Measurements from ENCODE around the gene HIBADH.

The HIBADH gene

DNA sequence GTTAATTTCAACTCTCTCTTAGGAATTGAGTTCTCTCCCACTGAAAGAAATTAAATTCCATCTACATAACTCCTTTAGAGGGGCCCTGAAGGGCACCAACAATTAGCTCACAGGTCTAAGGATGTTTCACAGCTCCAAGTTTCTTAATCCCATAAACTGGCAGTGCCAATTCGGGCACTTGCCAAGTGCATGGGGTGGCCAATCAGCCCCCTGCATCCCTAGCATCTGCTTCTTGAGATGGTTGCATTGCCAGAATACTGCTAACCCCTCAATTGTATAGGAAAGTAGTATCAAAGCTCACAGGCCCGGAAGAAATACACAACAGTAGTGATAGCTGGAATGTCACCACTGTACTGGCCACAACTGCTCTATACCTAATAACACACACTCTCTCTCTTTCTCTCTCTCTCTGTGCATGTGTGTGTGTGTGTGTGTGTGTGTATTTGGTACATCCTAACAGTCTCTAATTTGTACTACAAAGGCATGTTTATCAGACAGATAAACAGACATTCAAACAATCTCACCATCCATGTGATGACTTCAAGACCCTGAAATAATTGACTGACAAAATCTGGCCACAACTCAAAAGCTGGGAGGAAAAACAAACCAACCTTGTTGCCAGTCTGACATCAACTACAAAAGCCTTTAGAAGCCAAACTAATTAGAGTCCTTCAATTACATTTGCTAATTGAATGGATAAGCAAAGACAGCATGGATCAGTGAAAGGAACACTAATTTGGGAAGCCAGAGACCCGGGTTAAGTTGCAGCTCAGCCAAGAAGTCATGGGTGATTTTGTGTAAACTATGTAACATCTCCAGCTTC, 27.8 kb downstream of the HIBADH start:
- no peak for DNase-seq

GRCh38 chr7:27633062-27633461, 29.6 kb downstream of the HIBADH start:
- no peak for DNase-seq

DNA sequence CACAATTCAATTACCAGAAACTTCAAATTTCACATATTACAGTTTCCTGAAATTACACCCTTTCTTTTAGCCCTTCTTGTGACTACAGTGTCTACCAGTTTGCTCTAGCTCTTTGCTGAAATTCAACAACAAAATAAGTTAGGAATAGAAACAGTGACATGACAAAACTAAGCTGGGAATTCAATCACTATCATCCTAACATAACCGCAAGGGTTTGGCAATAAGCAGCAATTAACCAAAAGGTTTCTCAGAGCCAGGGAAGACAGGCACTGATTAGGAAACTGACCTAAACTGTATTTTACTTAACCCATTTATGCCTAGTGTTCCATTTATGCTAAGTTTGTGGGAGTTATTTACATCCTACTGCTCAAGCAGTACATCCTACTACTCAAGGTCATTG, 31.3 kb downstream of the HIBADH start:
- no peak for DNase-seq

DNA sequence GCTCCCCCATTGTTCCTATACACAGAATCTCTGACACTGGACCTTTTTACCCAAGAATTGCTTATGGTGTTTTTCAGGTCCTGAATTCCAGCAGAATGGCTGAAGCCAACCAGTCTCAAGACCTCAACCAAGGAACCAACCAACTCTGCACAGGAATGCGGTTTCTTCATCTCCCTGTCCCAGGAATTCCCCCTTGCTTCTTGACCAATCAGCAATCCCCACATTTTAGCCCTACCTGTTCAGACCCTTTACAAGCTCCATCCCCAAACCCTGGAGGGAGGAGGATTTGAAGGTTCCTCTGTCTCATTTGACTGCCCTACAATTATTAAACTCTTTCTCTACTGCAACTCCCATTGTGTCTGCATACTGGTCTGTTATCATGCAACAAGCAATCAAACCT, 35.5 kb downstream of the HIBADH start:
- DNase-seq = no peak

DNA sequence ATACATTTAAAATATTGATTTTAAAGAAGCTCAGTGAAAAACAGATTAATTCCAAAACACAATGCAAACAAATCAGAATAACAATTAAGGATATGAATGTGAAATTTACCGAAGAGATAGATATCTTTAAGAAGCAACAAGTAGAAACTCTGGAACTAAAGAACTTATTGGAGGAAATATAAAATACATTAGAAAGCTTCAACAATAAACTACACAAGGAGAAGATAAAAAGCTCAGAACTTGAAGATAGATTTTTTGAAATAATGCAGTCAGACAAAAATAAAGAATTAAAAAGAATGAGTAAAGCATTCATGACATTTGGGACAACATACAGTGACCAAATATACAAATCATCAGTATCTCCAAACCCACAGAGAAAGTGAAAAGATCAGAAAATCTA, 43.2 kb downstream of the HIBADH start:
- no peak for DNase-seq

- DNase-seq = no peak
These were observed 44.9 kb downstream of the HIBADH start for GRCh38 chr7:27617651-27618381.

DNA sequence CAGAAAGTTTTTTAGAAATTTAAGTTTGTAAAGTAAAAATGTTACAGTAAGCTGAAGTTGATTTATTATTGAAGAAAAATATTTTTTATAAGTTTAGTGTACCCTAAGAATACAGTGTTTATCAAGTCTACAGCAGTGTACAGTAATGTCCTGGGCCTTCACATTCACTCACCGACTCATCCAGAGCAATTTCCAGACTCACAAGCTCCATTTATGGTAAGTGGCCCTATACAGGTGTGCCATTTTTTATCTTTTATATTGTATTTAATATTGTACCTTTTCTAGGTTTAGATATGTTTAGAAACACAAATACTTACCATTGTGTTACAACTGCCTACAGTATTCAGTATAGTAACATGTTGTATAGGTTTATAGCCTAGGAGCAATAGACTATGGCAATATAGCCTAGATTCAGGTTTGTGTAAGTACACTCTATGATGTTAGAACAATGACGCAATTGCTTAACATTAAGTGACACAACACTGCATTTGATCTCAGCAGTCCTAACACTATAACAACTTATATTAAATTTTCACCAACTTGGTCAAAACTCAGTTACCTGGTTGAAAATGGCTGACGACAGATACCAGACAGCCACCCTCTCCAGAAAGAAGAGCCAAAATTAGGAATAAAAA, 45.7 kb downstream of the HIBADH start:
- DNase-seq = no peak

DNA sequence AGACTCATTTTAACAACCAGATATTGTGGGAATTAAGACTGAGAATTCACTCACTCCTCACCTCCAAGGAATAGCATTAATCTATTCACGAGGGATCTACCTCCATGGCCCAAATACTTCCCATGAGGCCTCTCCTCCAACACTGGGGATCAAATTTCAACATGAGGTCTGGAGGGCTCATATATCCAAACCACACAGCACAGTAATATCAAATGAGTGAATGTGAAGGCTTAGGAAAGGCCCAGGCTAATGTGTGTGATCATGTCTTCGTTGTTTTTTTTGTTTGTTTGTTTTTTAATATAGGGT, 46.5 kb downstream of the HIBADH start:
- DNase-seq = no peak

- no peak for DNase-seq
These were observed 47.1 kb downstream of the HIBADH start for GRCh38 chr7:27615420-27616185.

DNA sequence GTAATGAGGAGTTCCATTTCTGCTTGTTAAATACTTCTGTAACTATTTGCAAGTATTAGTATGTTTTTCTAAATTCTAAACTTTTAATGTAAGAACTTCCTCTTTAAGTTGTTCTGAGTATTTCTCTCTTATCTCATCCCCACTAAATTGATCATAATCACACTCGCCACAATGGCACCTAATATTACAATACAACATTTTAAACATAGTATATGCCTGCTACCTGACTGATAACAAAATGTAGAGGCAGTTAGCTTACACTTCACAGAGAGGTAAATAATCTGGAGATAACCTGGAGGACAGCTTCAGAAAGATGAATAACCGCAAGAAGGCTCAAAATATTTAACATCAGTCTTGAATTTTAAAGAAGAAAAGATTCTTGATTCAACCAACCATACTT, 48.6 kb downstream of the HIBADH start:
- DNase-seq = no peak

GRCh38 chr7:27611059-27611458, 51.6 kb downstream of the HIBADH start:
- no peak for DNase-seq

- no peak for DNase-seq
These were observed 53.7 kb downstream of the HIBADH start for GRCh38 chr7:27608776-27609495.

DNA sequence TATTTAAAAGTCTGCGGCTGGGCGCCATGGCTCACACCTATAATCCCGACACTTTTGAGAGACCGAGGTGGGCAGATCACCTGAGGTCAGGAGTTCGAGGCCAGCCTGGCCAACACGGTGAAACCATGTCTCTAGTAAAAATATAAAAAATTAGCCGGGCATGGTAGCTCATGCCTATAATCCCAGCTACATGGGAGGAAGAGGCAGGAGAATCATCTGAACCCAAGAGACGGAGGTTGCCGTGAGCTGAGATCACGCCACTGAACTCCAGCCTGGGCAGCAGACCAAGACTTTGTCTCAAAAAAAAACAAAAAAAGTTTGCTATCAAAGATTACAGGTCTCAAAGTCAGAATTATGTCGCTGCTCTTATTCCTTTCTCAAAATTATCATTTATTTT, 55.5 kb downstream of the HIBADH start:
- no peak for DNase-seq

DNA sequence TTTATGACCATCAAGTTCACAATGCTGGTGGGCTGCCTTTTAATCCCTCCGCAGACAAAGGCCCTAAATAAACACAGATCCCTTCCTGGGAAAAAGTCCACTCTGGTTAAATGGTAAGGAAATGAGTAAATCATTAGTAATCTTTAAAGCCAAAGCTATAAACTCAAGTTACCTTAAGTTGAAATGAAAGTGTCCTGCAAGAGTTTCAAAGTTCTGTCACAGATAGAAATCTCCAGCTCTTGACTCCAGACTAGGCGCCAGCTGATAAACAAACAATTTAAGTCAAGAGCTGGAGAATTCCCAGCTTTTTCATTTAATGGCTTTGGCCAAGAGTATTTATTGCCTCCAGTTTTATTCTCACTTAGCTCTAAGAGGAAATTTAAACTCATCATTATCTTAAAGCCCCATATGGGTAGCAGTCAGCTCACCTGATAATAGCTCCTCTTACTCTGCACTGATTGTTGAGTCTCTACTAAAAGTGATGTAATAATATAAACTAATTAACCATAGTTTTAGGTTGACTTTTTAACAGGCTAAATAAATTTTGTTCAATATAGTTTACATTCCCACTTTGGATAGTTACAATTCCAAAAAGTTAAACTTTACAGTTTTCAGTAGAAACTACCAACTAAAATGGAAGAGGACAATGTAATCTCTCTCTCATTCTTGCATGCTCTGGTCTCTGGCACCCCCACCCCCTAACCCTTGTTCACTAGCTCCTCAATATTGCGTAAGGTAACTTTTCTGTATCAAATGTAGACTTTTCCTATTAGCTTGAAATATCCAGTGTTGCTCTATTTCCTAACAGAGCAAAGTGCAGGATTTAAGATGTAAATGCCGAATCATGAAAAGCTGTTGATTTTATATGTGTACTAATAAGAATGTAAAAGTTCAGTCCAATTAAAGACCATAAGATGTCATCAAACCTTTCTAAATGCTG, 56.1 kb downstream of the HIBADH start:
- DNase-seq = no peak

GRCh38 chr7:27605689-27606269, 56.9 kb downstream of the HIBADH start:
- DNase-seq = no peak

DNA sequence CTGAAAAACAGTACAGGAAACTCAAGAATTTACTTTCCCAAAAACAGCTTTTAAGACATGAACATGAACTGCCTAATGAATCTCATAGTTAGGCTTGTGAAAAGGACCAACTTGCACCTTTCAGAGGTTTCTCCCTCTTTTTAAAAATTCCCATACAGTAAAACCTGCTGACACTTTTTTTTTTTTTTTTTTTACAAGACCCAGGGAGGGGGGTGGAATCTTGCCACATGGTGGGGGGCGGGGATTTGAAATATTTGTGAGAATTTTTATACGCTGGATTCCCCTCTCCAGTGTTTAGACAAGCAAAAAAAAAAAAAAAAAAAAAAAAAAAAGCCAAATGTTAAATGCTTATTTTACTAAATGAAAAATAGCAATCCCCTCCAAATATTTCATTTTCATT, 57.4 kb downstream of the HIBADH start:
- no peak for DNase-seq

GRCh38 chr7:27603813-27604212, 58.9 kb downstream of the HIBADH start:
- no peak for DNase-seq

DNA sequence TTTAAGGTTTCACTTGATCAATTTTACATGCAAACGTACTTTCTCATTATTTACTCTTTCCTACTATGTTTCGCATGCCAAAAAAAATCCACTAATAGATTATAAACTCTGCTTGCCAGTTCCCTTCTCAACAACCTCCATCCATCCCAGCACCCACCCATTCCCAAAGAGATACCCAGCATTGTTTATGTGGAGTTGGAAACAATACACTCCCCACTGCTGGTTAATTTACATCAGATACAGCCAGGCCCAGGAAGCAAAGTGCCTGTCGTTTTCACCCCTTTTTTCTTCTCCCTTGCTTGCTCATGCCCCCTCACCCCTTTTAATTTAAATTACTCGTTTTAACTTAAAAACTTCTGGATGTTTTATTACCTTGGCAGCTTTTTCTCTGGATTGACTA, 59.9 kb downstream of the HIBADH start:
- no peak for DNase-seq

DNA sequence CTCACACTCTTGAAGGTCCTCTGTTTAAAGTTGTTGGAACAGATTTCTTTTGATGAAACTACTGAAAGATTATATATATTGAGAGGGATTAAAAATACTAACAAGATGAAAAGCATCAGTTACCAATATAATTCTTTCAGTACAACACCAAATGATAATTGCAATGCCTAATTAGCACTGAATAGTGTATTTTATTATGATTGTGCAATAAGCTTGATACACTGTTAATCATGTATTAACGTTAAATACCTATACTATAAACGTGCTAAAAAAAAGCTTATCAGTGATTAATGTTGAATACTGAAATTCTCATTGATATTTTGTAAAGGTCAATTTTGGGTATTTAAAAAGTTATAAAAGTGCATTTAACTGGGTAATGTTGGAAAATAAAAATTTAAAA, 61.5 kb downstream of the HIBADH start:
- DNase-seq = no peak

DNA sequence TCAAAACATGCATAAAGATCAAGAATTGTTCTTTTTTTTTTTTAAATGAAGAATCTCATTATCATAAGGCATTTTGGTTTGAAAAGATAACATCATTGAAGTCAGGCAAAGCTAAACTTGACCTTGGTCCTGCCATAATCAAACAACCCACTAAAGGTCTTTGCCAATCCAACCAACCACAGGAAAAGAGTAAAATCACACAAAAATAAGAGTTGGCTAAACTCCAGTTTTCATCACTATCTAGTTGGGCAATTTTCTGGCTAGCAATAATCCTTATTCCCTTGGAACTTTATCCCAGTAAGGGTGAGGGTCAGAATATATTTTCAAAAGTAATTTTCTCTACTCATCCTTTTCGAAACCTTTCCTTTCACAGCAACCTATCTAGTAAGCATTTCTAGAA, 62.4 kb downstream of the HIBADH start:
- DNase-seq = no peak

DNA sequence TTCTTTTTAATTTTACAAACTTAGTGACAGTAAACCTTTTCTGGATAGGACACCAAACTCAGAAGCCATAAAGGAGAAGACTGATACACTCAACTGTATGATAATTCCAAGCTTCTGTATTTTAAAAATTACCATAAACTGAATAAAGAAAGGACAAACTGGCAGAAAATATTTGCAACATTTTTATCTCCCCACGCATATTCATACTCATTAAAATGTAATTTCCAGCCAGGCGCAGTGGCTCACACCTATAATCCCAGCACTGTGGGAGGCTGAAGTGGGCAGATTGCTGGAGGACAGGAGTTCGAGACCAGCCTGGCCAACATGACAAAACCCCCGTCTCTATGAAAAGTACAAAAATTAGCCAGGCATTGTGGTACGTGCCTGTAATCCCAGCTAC, 67.7 kb downstream of the HIBADH start:
- no peak for DNase-seq

Data from activated CD8-positive, alpha-beta memory T cell treated with anti-CD3 and anti-CD28 coated beads, Interleukin-2, amount 50 U/mL, for 4 hours (primary cell).